Heart right ventricle (tissue), 16 donors: ENCODE results near the gene TANGO2. TPM values are rescaled to one million over a fixed set of nuclear protein-coding genes. Genes with fewer than 3 reads are reported as not detected.

Experiments
- ATAC-seq, 8 donors: fragments of 200-7000 bp; cut with Tn5 transposase; one replicate each; pipeline ENCODE4 v1.9.1; 2020; ENCODE audit warnings: mild to moderate bottlenecking in 8 of 8, moderate library complexity in 8 of 8, moderate number of reproducible peaks in 1 of 8
- DNase-seq, 2 donors: peaks; one replicate each; pipeline ENCODE4 v3.0.0-alpha.2; 2020
- H3K27ac ChIP-seq, 10 donors: fragments of 200-600 bp; sonication (generic) in 2 of 10; one replicate each; pipeline versions ENCODE4 v1.5.0 to v1.8.0; 2020 to 2022; ENCODE audit warnings: mild to moderate bottlenecking in 3 of 10
- H3K27me3 ChIP-seq, 7 donors: fragments of 200-600 bp; one replicate each; pipeline ENCODE4 v1.8.0; 2021 to 2022; ENCODE audit warnings: mild to moderate bottlenecking in 2 of 7
- H3K36me3 ChIP-seq, 9 donors: fragments of 200-600 bp; sonication (generic) in 1 of 9; one replicate each; pipeline versions ENCODE4 v1.5.0 to v1.8.0; 2020 to 2022; ENCODE audit warnings: mild to moderate bottlenecking in 2 of 9
- H3K4me1 ChIP-seq, 9 donors: fragments of 200-600 bp; sonication (generic) in 1 of 9; one replicate each; pipeline versions ENCODE4 v1.5.0 to v1.8.0; 2020 to 2022; ENCODE audit warnings: mild to moderate bottlenecking in 4 of 9
- H3K4me3 ChIP-seq, 10 donors: fragments of 200-600 bp; sonication (generic) in 2 of 10; one replicate each; pipeline versions ENCODE4 v1.5.0 to v1.8.0; 2020 to 2022; ENCODE audit warnings: mild to moderate bottlenecking in 7 of 10, moderate library complexity in 2 of 10
- H3K9me3 ChIP-seq, 11 donors: fragments of 200-600 bp in 10 of 11; sonication (generic) in 2 of 11; one replicate each; pipeline versions ENCODE4 v1.5.0 to v1.8.0; 2013 to 2022; ENCODE audit warnings: mild to moderate bottlenecking in 2 of 11, control low read depth in 1 of 11, moderate library complexity in 1 of 11
- CTCF ChIP-seq, 9 donors: fragments of 200-600 bp; sonication (generic) in 2 of 9; IDR thresholded peaks; one replicate each; pipeline versions ENCODE4 v1.5.0 to v1.8.0; 2021 to 2022; ENCODE audit warnings: antibody characterized with exemption in 9 of 9, mild to moderate bottlenecking in 5 of 9, moderate library complexity in 1 of 9
- WGBS, 2 donors: extraction: QIAGEN DNeasy Blood & Tissue Kit; methylation state at CpG; one replicate each; pipeline ENCODE4 v1.1.7; 2013; ENCODE audit warnings: inconsistent platforms in 1 of 2; 5-methylcytosine and 5-hydroxymethylcytosine counted together
- intact Hi-C, 10 donors: fragments of 100-400 bp; cut with DNase I; formaldehyde crosslinking; loops; one replicate each; pipeline versions ENCODE4 v1.11.1 to v1.14.2; 2022
- polyA plus RNA-seq, 2 donors: library from polyadenylated mRNA; stranded (reverse); fragments of 200-250 nt; gene quantifications; one replicate each; pipeline ENCODE4 v1.2.3, GENCODE V29; 2013
- total RNA-seq, 10 donors: library from RNA; stranded (reverse); fragmentation: NEBNext Ultra II Directional in 3 of 10; extraction: Animal tissue kit (Norgen Biotek cat#: 25700) in 3 of 10; gene quantifications; one replicate each; pipeline versions ENCODE4 v1.2.1 to v1.2.4, GENCODE V29; 2021 to 2023
- donor health status: Arrhythmogenic right ventricular cardiomyopathy.
- donor health status: ischemic (EF 13 %, LVEDD 7.1; RV severe dilation, severe dysfunction).
- donor health status: healthy with polysubstance abuse.
- donor health status: DM: no; HTN: yes; CAD: no.
- donor health status: DM: no; HTN: no; CAD: no.
- donor health status: ischemic (EF 25% LVEDD 6.9; RV normal size, moderate dysfunction).
- donor health status: ischemic (EF 25% LVEDD 5.7; RV mildly dilated, moderate dysfunction).
- donor health status: healthy.
- donor health status: DM: yes; HTN: yes; CAD: no.
- donor health status: Ischemic cardiomyopathy.
- donor health status: ischemic (EF 35%, LVEDD 5.7; RV mildly dilated, moderate dysfunction).
- donor health status: nonischemic (EF 11% LVEDD 7.7; RV severe dilation, severe dysfunction).
- donor health status: DM: yes; HTN: yes; CAD: no.
- donor health status: PGD.
- donor health status: ischemic (EF 29% LVEDD 5.4; RV normal size, mild dysfunction).
- donor health status: nonischemic (EF 23%, LVEDD 6.1; RV moderate dilation, normal function).

Gene TANGO2
- total and polyA plus RNA-seq, 12 donors, result 34.1 to 139 (median 81.0) TPM

- peak in 7 of 8 donors; percentile 15 to 71 (median 41) for ATAC-seq
- Histone ChIP-seq H3K27ac (peak overlapping the region in 7 of 10 donors; percentile 12 to 71 (median 42)), H3K27me3 (no peaks in the 10 kb centered on the region), H3K9me3 (no peaks in the 10 kb centered on the region), H3K36me3 (peaks cover 0 to 25% (median 10%) of the 10 kb centered on the region in 9 donors), H3K4me3 (no peak overlapping the region), H3K4me1 (peaks cover 44 to 96% (median 71%) of the 10 kb centered on the region in 9 donors)
- DNase-seq, result peak in 1 of 2 donors; percentile 38
- intact Hi-C loops, result loop anchor here in 5 of 10 donors (5.0 to 10.0 kb wide), 4 partner anchors 48 to 295 kb away; partner anchors contain the start of gene DGCR6L (in 1 of the 5)
- WGBS, 2 donors, result 69 to 77% methylated on average over 9 of the region's 9 CpGs
- no peak for TF ChIP-seq CTCF (IDR thresholded peaks at IDR 0.05)
Observed at GRCh38 chr22:20029550-20030225, 8.8 kb downstream of the TANGO2 start.

- TF ChIP-seq CTCF (IDR thresholded peaks at IDR 0.05), result no peak
- ATAC-seq (no peak), DNase-seq (no peak)
- H3K27me3 ChIP-seq, result no peaks in the 10 kb centered on the region
- peak overlapping the region in 4 of 10 donors; percentile 72 to 81 (median 78) for H3K27ac ChIP-seq
- H3K4me1 ChIP-seq, result peaks cover 35 to 96% (median 66%) of the 10 kb centered on the region in 9 donors
- H3K4me3 ChIP-seq, result no peak overlapping the region
- no peaks in the 10 kb centered on the region for H3K9me3 ChIP-seq
- WGBS, 2 donors, result 87 to 88% methylated on average over 16 of the region's 16 CpGs
- intact Hi-C loops, result loop anchor here in 1 of 10 donors (5.0 kb wide), 1 partner anchor 45 kb away; no protein-coding TSS in a partner anchor
- H3K36me3 ChIP-seq, result peaks cover 0 to 31% (median 13%) of the 10 kb centered on the region in 9 donors
Observed at GRCh38 chr22:20031732-20032406, 11.0 kb downstream of the TANGO2 start.

- intact Hi-C loops, result loop anchor here in 1 of 10 donors (5.0 kb wide), 1 partner anchor 45 kb away; no protein-coding TSS in a partner anchor
- ATAC-seq, result peak in 2 of 8 donors; percentile 6 to 20
- no peak for DNase-seq
- Histone ChIP-seq H3K4me3 (no peak overlapping the region), H3K4me1 (peaks cover 35 to 92% (median 66%) of the 10 kb centered on the region in 9 donors), H3K27me3 (no peaks in the 10 kb centered on the region), H3K27ac (peak overlapping the region; percentile 20 to 81 (median 65)), H3K9me3 (no peaks in the 10 kb centered on the region), H3K36me3 (peaks cover 0 to 38% (median 20%) of the 10 kb centered on the region in 9 donors)
- TF ChIP-seq CTCF (IDR thresholded peaks at IDR 0.05), result no peak
- 78 to 82% methylated on average over 7 of the region's 7 CpGs for WGBS, 2 donors
Observed at GRCh38 chr22:20032407-20032991, 11.6 kb downstream of the TANGO2 start.
